ENCODE results near the gene FAM186B. TPM values are rescaled to one million over a fixed set of nuclear protein-coding genes. Genes with fewer than 3 reads are reported as not detected.

Gene FAM186B
- polyA plus RNA-seq, 3 donors: not detected

GRCh38 chr12:49599961-49600360, 5.5 kb downstream of the FAM186B start:
- H3K79me2 ChIP-seq (ENCODE audit: insufficient read depth, low read length): no peaks in the 10 kb centered on the region
- intact Hi-C loops (cut with micrococcal nuclease): no loop called here
- H3K4me1 ChIP-seq (ENCODE audit: control insufficient read depth in 1 of 2, insufficient read depth in 2 of 2, low read length in 2 of 2): no peaks in the 10 kb centered on the region
- no peaks in the 10 kb centered on the region for H3K9me3 Mint-ChIP-seq
- no peak overlapping the region for H3K27ac Mint-ChIP-seq
- H3K4me3 ChIP-seq (replicated peaks in 1 of 3; ENCODE audit: low read depth in 2 of 3, low read length in 3 of 3): no peak overlapping the region
- no peaks in the 10 kb centered on the region for H4K20me1 ChIP-seq (ENCODE audit: insufficient read depth, low read length)
- no peaks in the 10 kb centered on the region for H3K36me3 ChIP-seq (replicated peaks in 1 of 2; ENCODE audit: control insufficient read depth in 1 of 2, insufficient read depth in 2 of 2, low read length in 2 of 2)
- DNase-seq: no peak
- no peak overlapping the region for H2AFZ ChIP-seq (ENCODE audit: insufficient read depth, low read depth, low read length, poor library complexity, severe bottlenecking)
- H3K4me2 ChIP-seq (replicated peaks; ENCODE audit: extremely low read depth, low read length, poor library complexity, severe bottlenecking): no peak overlapping the region
- TF ChIP-seq, protein P1, sequence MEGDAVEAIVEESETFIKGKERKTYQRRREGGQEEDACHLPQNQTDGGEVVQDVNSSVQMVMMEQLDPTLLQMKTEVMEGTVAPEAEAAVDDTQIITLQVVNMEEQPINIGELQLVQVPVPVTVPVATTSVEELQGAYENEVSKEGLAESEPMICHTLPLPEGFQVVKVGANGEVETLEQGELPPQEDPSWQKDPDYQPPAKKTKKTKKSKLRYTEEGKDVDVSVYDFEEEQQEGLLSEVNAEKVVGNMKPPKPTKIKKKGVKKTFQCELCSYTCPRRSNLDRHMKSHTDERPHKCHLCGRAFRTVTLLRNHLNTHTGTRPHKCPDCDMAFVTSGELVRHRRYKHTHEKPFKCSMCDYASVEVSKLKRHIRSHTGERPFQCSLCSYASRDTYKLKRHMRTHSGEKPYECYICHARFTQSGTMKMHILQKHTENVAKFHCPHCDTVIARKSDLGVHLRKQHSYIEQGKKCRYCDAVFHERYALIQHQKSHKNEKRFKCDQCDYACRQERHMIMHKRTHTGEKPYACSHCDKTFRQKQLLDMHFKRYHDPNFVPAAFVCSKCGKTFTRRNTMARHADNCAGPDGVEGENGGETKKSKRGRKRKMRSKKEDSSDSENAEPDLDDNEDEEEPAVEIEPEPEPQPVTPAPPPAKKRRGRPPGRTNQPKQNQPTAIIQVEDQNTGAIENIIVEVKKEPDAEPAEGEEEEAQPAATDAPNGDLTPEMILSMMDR (IDR thresholded peaks at IDR 0.05): no peak
- no peaks in the 10 kb centered on the region for H3K9me3 ChIP-seq (replicated peaks in 1 of 2; ENCODE audit: control insufficient read depth in 1 of 2, insufficient read depth in 1 of 2, low read length in 2 of 2)
- H3K9ac ChIP-seq (ENCODE audit: insufficient read depth, low read length, poor library complexity, severe bottlenecking): no peak overlapping the region
- WGBS (ENCODE audit: insufficient coverage): 97% methylated on average over 8 of the region's 8 CpGs
- H3K4me1 Mint-ChIP-seq: peaks cover 3% of the 10 kb centered on the region
- H3K27ac ChIP-seq (ENCODE audit: low read depth in 1 of 2, low read length in 2 of 2): no peak overlapping the region
- no peaks in the 10 kb centered on the region for H3K27me3 ChIP-seq (ENCODE audit: control insufficient read depth in 2 of 2, insufficient read depth in 2 of 2, low read length in 2 of 2)
- no peaks in the 10 kb centered on the region for H3K36me3 Mint-ChIP-seq
- H3K27me3 Mint-ChIP-seq (ENCODE audit: low read depth in 3 of 3): peaks cover 2 to 6% (median 3%) of the 10 kb centered on the region in 3 donors
- H3K4me3 Mint-ChIP-seq: no peak overlapping the region

DNA sequence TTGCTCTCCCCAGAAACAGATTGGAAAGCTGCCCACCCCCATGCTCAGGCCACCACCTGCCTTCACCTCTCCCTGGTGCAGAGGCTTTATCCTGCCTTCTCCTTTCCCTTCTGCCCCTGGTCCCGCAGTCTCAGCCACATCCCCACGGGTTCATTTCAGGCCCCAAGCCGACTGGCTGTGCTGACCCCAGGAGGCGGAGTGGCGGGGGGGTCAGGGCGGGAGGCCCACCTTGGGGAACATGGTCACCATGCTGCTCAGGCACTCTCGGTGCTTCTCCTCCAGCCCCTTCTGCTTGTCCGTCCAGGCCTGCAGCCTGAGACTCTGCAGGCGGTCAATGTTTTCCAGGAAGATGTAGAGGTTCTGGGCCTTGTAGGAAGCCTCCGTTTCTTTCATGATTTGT, 6.9 kb downstream of the FAM186B start:
- Histone ChIP-seq H3K27me3 (ENCODE audit: control insufficient read depth in 2 of 2, insufficient read depth in 2 of 2, low read length in 2 of 2) (no peaks in the 10 kb centered on the region), H3K36me3 (replicated peaks in 1 of 2; ENCODE audit: control insufficient read depth in 1 of 2, insufficient read depth in 2 of 2, low read length in 2 of 2) (no peaks in the 10 kb centered on the region), H3K9ac (ENCODE audit: insufficient read depth, low read length, poor library complexity, severe bottlenecking) (no peak overlapping the region), H3K4me3 (replicated peaks in 1 of 3; ENCODE audit: low read depth in 2 of 3, low read length in 3 of 3) (no peak overlapping the region), H3K4me2 (replicated peaks; ENCODE audit: extremely low read depth, low read length, poor library complexity, severe bottlenecking) (no peak overlapping the region), H3K27ac (ENCODE audit: low read depth in 1 of 2, low read length in 2 of 2) (no peak overlapping the region), H4K20me1 (ENCODE audit: insufficient read depth, low read length) (no peaks in the 10 kb centered on the region), H3K79me2 (ENCODE audit: insufficient read depth, low read length) (no peaks in the 10 kb centered on the region), H2AFZ (ENCODE audit: insufficient read depth, low read depth, low read length, poor library complexity, severe bottlenecking) (no peak overlapping the region), H3K4me1 (ENCODE audit: control insufficient read depth in 1 of 2, insufficient read depth in 2 of 2, low read length in 2 of 2) (no peaks in the 10 kb centered on the region), H3K9me3 (replicated peaks in 1 of 2; ENCODE audit: control insufficient read depth in 1 of 2, insufficient read depth in 1 of 2, low read length in 2 of 2) (no peaks in the 10 kb centered on the region)
- 98% methylated on average over 6 of the region's 10 CpGs for WGBS (ENCODE audit: insufficient coverage)
- Mint-ChIP-seq H3K4me3 (no peak overlapping the region), H3K9me3 (no peaks in the 10 kb centered on the region), H3K27me3 (ENCODE audit: low read depth in 3 of 3) (peaks cover 0 to 2% (median 1%) of the 10 kb centered on the region in 3 donors), H3K27ac (peak overlapping the region in 1 of 7 donors; percentile 64), H3K36me3 (no peaks in the 10 kb centered on the region), H3K4me1 (peaks cover 3% of the 10 kb centered on the region)
- TF ChIP-seq, protein P1 (IDR thresholded peaks at IDR 0.05): no peak
- no peak for DNase-seq
- intact Hi-C loops (cut with micrococcal nuclease): no loop called here

All from CD14-positive monocyte (primary cell).